NK-92 treated with Interleukin-12 subunit alpha and Interleukin-12 subunit beta, amount 100 ng/mL, for 24 hours (cell line): ENCODE results near the gene MTUS2.

Source experiments
- DNase-seq: peaks from one replicate; lab custom pipeline; 2025; lab: John Stamatoyannopoulos, UW

The MTUS2 gene

DNA sequence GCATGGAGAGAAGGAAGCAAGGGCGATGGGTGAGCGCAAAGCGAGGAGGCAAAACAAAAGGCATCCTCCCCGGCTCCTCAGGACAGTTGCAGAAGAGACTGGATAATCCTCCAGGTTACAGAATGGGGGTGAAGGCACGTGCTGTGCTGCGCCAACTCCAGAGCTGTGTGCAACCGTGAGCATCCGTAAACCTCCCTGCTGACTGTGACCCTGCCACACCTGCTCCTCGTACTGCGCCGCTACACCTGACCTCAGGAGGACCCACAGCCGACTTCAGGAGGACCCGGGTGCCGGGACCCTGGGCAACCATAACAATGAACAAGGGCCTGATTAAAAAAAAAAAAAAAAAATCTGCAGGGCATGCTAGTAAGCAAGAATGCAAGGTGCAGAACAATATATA is 706.6 kb downstream of the MTUS2 start:
- no peak for DNase-seq

- no peak for DNase-seq
These were observed 707.4 kb downstream of the MTUS2 start for GRCh38 chr13:29527511-29527910.

DNA sequence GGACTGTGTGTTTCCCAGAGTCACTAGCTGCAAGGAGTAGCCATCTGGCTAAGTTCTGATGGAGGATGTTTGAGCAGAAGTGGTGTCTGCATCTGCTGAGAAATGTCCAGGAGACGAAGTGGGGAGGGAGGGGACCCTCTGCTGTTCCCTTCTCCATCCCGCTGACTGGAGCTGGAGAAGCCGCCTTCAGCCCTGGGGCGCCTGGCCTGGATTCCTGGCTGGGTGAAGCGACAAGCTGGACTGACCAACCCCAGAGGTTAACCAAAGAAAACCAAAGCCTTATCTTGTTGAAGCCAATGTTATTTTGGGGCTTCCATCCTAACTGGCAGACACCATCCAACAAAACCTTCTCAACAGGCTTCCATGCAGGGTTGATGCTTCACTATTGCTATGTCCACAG is 707.8 kb downstream of the MTUS2 start:
- no peak for DNase-seq

DNA sequence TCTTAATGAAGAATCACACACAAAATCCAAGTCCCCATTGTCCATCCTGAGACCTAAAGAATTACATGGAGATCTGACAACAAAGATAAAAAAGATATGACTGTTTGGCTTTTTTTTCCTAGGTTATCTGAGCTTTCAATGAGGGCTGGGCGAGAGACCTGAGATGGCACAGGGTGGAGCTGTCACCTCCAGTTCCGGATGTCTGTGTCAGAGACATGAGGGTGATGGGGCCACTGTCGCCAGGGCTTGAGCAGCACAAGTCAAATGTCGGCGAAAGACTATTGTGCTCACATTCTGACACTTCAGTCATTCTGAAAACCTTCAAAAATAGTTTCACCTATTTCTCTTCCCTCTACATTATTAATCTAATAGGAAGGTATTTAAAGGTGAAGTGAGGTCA is 709.6 kb downstream of the MTUS2 start:
- DNase-seq = no peak

DNA sequence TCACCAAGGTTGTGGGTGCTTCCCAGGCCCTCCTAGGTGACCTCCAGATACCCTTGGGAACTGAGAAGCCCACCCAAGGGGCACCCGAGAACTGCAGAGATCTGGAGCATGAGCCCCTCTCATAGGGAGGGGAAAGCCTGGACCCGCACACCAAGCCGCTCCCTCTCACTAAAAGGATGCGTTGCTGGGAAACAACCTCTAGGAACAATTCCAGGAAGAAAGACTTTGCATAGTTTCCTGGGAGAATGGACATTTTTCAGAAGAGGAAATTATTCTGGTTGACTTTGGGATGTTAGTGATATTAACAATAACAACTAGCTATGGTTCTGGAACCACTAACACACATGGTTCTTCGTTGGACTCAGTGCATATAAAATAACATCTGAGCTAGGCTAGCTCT is 710.8 kb downstream of the MTUS2 start:
- DNase-seq = no peak

- no peak for DNase-seq
These were observed 712.0 kb downstream of the MTUS2 start for GRCh38 chr13:29532116-29532515.

GRCh38 chr13:29532821-29533220 is 712.7 kb downstream of the MTUS2 start:
- DNase-seq = no peak

DNA sequence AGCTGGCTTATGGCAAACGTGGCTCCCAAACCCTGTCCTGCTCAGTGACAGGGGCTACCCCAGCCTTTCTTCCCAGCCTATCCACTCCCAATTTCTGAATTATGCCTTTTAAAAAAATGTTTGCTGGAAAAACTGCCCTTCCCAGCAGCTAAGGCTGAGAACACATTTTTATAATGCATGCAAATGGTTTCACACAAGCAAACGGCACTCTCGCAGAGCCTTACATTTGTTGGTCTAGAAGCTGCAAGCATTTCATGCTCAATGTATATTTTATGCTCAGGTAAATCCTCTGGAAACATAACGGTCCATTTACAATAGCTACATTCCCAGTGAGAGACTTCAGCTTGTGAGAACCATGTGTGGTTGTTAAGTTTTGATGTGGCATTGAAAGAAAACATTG is 713.9 kb downstream of the MTUS2 start:
- no peak for DNase-seq

GRCh38 chr13:29535663-29536655 is 715.8 kb downstream of the MTUS2 start:
- DNase-seq = no peak

DNA sequence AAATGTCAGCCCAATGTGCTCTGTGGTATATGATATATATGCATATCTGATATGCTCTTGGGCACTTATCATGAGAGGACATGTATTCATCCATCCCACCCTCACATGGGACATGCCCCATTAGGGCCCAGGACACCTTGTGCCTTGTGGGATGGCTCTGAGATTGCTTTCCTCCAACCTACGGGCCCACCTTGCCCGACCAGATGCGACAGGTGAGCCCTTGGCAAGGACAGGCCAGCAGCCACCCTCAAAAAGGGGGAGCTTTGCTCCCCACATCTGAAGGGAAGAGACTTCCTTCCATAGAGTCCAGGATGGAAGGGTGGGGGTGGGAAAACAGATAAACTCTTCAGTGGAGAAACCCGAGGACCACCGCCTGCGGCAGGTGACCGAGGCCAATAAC is 716.7 kb downstream of the MTUS2 start:
- DNase-seq = no peak

GRCh38 chr13:29537736-29538651 is 717.9 kb downstream of the MTUS2 start:
- no peak for DNase-seq

- no peak for DNase-seq
These were observed 718.5 kb downstream of the MTUS2 start for GRCh38 chr13:29538652-29539040.

GRCh38 chr13:29539856-29540255 is 719.7 kb downstream of the MTUS2 start:
- DNase-seq = no peak

- DNase-seq = no peak
These were observed 720.2 kb downstream of the MTUS2 start for GRCh38 chr13:29540334-29540733.

GRCh38 chr13:29540799-29541198 is 720.7 kb downstream of the MTUS2 start:
- DNase-seq = no peak

- DNase-seq = no peak
These were observed 721.3 kb downstream of the MTUS2 start for GRCh38 chr13:29541400-29541799.

DNA sequence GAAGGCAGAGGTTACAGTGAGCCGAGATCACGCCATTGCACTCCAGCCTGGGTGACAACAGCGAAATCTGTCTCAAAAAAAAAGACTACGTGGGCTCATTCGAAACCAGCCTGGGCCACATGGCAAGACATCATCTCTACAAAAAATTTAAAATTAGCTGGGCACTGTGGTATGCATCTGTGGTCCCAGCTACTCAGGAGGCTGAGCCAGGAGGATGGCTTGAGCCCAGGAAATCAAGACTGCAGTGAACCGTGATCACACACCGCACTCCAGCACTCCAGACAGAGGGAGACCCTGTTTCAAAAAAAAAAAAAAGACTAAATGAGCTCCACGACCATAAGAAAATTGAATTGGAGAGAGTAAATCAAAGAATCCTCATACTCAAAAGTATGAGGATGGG is 722.2 kb downstream of the MTUS2 start:
- no peak for DNase-seq

GRCh38 chr13:29543230-29544215 is 723.4 kb downstream of the MTUS2 start:
- no peak for DNase-seq

DNA sequence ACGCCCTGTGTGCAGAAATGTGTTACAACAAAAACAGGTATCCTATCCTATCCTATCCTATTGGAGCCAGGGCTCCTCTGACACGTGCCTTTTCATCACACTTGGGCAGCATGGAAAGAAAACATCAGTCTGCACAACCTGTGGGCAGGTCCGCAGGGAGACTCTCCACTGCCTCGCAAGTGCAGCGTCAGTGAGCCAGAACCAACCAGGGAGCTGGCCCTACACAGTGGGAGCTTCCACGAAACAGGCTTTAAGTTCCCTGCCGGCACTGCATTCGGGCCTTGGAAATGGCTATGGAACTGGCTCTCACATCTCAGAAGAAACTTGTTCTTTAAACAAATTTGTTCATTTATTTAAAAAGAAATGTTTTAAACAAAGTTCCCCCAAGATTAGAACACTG is 725.8 kb downstream of the MTUS2 start:
- DNase-seq = no peak

- DNase-seq = no peak
These were observed 726.5 kb downstream of the MTUS2 start for GRCh38 chr13:29546662-29547061.

GRCh38 chr13:29547153-29547552 is 727.0 kb downstream of the MTUS2 start:
- DNase-seq = no peak

DNA sequence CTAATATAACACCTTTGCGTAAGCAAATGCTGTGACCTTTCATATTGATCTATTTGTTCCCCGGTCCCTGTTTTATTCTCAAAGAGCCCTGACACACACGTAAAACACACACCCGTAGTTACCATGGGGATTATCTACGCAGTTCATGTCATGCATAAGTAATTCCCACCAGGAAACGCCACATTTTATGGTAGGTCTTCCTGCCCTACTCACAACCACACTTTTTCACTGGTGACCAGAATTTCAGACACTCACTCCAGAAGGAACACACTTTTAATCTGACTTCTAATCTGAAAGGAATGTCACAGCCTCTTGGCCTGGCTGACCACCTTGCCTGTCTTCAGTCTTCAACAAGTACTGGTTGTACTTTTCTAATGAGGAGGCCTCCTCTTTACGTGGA is 728.6 kb downstream of the MTUS2 start:
- DNase-seq = no peak
